HG03103 (cell line): Measurements from ENCODE around the gene CACNA1D.

Experiments
- ATAC-seq: cut with Tn5 transposase; IDR thresholded peaks from one replicate; pipeline ENCODE4 v1.9.1; 2021; ENCODE audit warnings: low read depth; ENCODE audit not compliant: unreplicated experiment

CACNA1D gene

GRCh38 chr3:53524566-53524965 lies 30.2 kb downstream of the CACNA1D start:
- no peak for ATAC-seq

- no peak for ATAC-seq
Measured at GRCh38 chr3:53525765-53526703, 31.6 kb downstream of the CACNA1D start.

- ATAC-seq: no peak
Measured at GRCh38 chr3:53526704-53527055, 32.3 kb downstream of the CACNA1D start.

- no peak for ATAC-seq
Measured at GRCh38 chr3:53530205-53530604, 35.8 kb downstream of the CACNA1D start.

- ATAC-seq: no peak
Measured at GRCh38 chr3:53531749-53532148, 37.3 kb downstream of the CACNA1D start.

- ATAC-seq: no peak
Measured at GRCh38 chr3:53533472-53533871, 39.1 kb downstream of the CACNA1D start.

- no peak for ATAC-seq
Measured at GRCh38 chr3:53534216-53534615, 39.8 kb downstream of the CACNA1D start.

- no peak for ATAC-seq
Measured at GRCh38 chr3:53534676-53535400, 40.4 kb downstream of the CACNA1D start.

GRCh38 chr3:53536282-53536681 lies 41.9 kb downstream of the CACNA1D start:
- ATAC-seq: no peak

GRCh38 chr3:53544357-53544756 lies 49.9 kb downstream of the CACNA1D start:
- no peak for ATAC-seq

GRCh38 chr3:53545310-53545995 lies 51.0 kb downstream of the CACNA1D start:
- no peak for ATAC-seq

GRCh38 chr3:53545996-53546359 lies 51.6 kb downstream of the CACNA1D start:
- ATAC-seq: no peak

GRCh38 chr3:53547327-53547726 lies 52.9 kb downstream of the CACNA1D start:
- ATAC-seq: no peak

- no peak for ATAC-seq
Measured at GRCh38 chr3:53550005-53550620, 55.7 kb downstream of the CACNA1D start.

GRCh38 chr3:53551324-53551723 lies 56.9 kb downstream of the CACNA1D start:
- no peak for ATAC-seq

- ATAC-seq: no peak
Measured at GRCh38 chr3:53552730-53553129, 58.3 kb downstream of the CACNA1D start.

- ATAC-seq: no peak
Measured at GRCh38 chr3:53553200-53553599, 58.8 kb downstream of the CACNA1D start.

GRCh38 chr3:53554559-53555067 lies 60.2 kb downstream of the CACNA1D start:
- peak; percentile 82 for ATAC-seq

GRCh38 chr3:53555068-53555588 lies 60.7 kb downstream of the CACNA1D start:
- ATAC-seq: peak; percentile 48

GRCh38 chr3:53566461-53567145 lies 72.2 kb downstream of the CACNA1D start:
- ATAC-seq: no peak
